K562 (cell line): ENCODE measurements around the gene FILIP1L. TPM values are rescaled to one million over a fixed set of nuclear protein-coding genes. Genes with fewer than 3 reads are reported as not detected.

Experiments used
- ARID2 ChIP-seq: fragments of 450-650 bp; IDR thresholded peaks from 2 replicates; pipeline ENCODE4 v1.6.1; 2017; ENCODE audit warnings: antibody characterized with exemption, mild to moderate bottlenecking
- ARID3B ChIP-seq: fragments of 250-450 bp; sonication (Bioruptor Pico); IDR thresholded peaks from 2 replicates; pipeline ENCODE4 v1.4.0; 2020; ENCODE audit warnings: borderline replicate concordance
- BRD9 ChIP-seq: fragments of 450-650 bp; IDR thresholded peaks from 2 replicates; pipeline ENCODE4 v1.6.1; 2018; ENCODE audit warnings: low read depth; ENCODE audit not compliant: partially characterized antibody
- ELF2 ChIP-seq: fragments of 250-450 bp; sonication (Bioruptor Pico); IDR thresholded peaks from 2 replicates; pipeline ENCODE4 v1.5.0; 2021; ENCODE audit warnings: mild to moderate bottlenecking
- FOXM1 ChIP-seq, 2 experiments: fragments of 450-650 bp in 1 of 2; sonication (generic) in 1 of 2; formaldehyde crosslinking in 1 of 2; IDR thresholded peaks; 2 replicates each; pipeline versions ENCODE4 v1.6.1 to v1.9.0; 2017 to 2022; ENCODE audit warnings: low read depth in 2 of 2, mild to moderate bottlenecking in 2 of 2, missing genetic modification reagents in 1 of 2, moderate library complexity in 1 of 2
- PBX2 ChIP-seq, 2 experiments: IDR thresholded peaks in 1 of 2; conservative IDR thresholded peaks in 1 of 2; 2 replicates each; pipeline ENCODE4 v1.6.1; 2016; ENCODE audit warnings: low read depth in 2 of 2, mild to moderate bottlenecking in 1 of 2, missing compliant biosample characterization in 1 of 2, missing genetic modification characterization in 1 of 2, moderate library complexity in 1 of 2
- PTTG1 ChIP-seq: fragments of 450-650 bp; IDR thresholded peaks from 2 replicates; pipeline ENCODE4 v1.6.1; 2016; ENCODE audit warnings: low read depth, mild to moderate bottlenecking, missing genetic modification characterization, missing compliant biosample characterization
- RHOXF2B ChIP-seq: fragments of 250-450 bp; sonication (Bioruptor Pico); conservative IDR thresholded peaks from 2 replicates; pipeline ENCODE4 v1.5.1; 2021
- TRIM24 ChIP-seq, 2 experiments: fragments of 450-650 bp; IDR thresholded peaks; 2 replicates each; pipeline ENCODE4 v1.6.1; 2016
- U2AF1 ChIP-seq: fragments of 200-400 bp; formaldehyde crosslinking; optimal IDR thresholded peaks from 2 replicates; pipeline ENCODE3; 2017; ENCODE audit warnings: mild to moderate bottlenecking, low read depth, low read length, moderate library complexity
- ZBTB40 ChIP-seq, 2 experiments: fragments of 450-650 bp in 1 of 2; sonication (generic) in 1 of 2; formaldehyde crosslinking in 1 of 2; IDR thresholded peaks; 2 replicates each; pipeline versions ENCODE4 v1.7.1 to v1.9.0; 2016 to 2022; ENCODE audit warnings: inconsistent platforms in 1 of 2, mild to moderate bottlenecking in 1 of 2, missing genetic modification reagents in 1 of 2
- ZNF785 ChIP-seq: fragments of 250-450 bp; sonication (Bioruptor Pico); IDR thresholded peaks from 2 replicates; pipeline ENCODE4 v1.4.0; 2020; ENCODE audit warnings: mild to moderate bottlenecking
- polyA plus RNA-seq, 8 experiments: library from polyadenylated mRNA; depleted of rRNA in 4 of 8; stranded (reverse) in 5 of 8; unstranded in 3 of 8; fragments of >200 nt; fragmentation: Nextera tagmentation in 2 of 8; fragmentation: Illumina TruSeq in 1 of 8; extraction: Ambion mirVana in 2 of 8; extraction: Trizol in 1 of 8; gene quantifications; 2 replicates each; pipeline versions ENCODE4 v1.2.1 to v1.2.3, GENCODE V29; 2011 to 2014; ENCODE audit warnings: inconsistent platforms in 1 of 8, missing spikeins in 1 of 8
- total RNA-seq, 7 experiments: library from RNA; depleted of rRNA in 6 of 7; stranded (reverse); fragments of >200 nt in 6 of 7; fragmentation: Illumina TruSeq in 2 of 7; extraction: Trizol in 2 of 7; gene quantifications; 2 replicates each; pipeline versions ENCODE4 v1.2.1 to v1.2.3, GENCODE V29; 2011 to 2021; ENCODE audit warnings: low replicate concordance in 1 of 7

FILIP1L gene
- total and polyA plus RNA-seq, 9 of the 15 experiments (the other 6 are each of a cell fraction or from before 2014, with no cell fraction given): 0.50 to 2.1 (median 1.1) TPM

DNA sequence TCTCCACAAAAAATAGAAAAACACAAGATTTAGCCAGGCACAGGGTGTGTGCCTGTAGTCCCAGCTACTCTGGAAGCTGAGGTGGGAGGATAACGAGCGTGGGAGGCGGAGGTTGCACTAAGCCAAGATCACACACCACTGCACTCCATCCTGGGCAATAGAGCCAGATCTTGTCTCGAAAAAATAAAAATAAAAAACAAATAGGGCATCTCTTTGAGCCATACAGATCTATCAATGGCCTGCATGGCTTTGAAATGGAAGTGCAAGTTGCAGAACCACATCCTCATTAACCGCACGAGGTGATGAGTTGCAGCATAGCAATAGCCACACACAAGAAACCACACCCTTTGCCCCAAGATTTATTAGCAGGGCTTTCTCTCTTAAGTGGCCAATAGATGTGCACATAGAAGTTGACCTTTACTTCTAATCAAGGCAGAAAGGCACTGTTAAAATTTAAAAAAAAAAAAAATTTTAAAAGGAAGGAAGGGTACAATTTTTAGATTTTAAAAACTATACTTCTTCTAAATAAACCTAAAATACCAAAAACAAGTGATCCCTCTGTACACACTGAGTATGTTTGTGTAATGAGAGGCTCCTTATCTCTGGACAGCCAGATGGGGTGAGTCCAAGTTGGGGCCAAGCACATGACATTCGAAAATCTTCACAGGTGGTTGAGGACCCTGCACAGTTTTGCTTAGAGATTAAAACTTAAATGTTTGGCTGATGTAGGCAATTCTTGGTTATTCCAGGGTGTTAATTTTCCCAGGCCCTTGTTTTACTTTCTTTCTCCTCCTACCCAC is 53.4 kb downstream of the FILIP1L start (continued):
- TF ChIP-seq ARID3B (CRISPR knock-in tag) (no peak), FOXM1 (IDR thresholded peaks at IDR 0.05; ENCODE audit: low read depth) (0 out of 2 replicates have a peak, but pooled peaks have one; percentile 25), FOXM1 (CRISPR knock-in tag; IDR thresholded peaks at IDR 0.05; ENCODE audit: low read depth) (no peak), TRIM24 (IDR thresholded peaks at IDR 0.05) (peak; percentile 12 to 54; a peak in 1 of 4 replicates), ELF2 (no peak), ARID2 (no peak), PTTG1 (tag) (no peak), BRD9 (no peak), ZBTB40 (IDR thresholded peaks at IDR 0.05) (no peak), ZBTB40 (CRISPR knock-in tag; IDR thresholded peaks at IDR 0.05) (no peak), RHOXF2B (CRISPR knock-in tag) (no peak), ZNF785 (CRISPR knock-in tag) (no peak), PBX2 (CRISPR knock-in tag; IDR thresholded peaks at IDR 0.05; ENCODE audit: low read depth) (no peak), PBX2 (tag; conservative IDR thresholded peaks at IDR 0.05; ENCODE audit: low read depth) (peak; percentile 72), U2AF1 (no peak)
